GM18873 (cell line): ENCODE measurements around the gene TMEM18.

Experiments used
- ATAC-seq: cut with Tn5 transposase; IDR thresholded peaks from one replicate; pipeline ENCODE4 v1.9.1; 2021; ENCODE audit warnings: mild to moderate bottlenecking, moderate library complexity, moderate number of reproducible peaks; ENCODE audit not compliant: unreplicated experiment, low FRiP score

TMEM18 gene

DNA sequence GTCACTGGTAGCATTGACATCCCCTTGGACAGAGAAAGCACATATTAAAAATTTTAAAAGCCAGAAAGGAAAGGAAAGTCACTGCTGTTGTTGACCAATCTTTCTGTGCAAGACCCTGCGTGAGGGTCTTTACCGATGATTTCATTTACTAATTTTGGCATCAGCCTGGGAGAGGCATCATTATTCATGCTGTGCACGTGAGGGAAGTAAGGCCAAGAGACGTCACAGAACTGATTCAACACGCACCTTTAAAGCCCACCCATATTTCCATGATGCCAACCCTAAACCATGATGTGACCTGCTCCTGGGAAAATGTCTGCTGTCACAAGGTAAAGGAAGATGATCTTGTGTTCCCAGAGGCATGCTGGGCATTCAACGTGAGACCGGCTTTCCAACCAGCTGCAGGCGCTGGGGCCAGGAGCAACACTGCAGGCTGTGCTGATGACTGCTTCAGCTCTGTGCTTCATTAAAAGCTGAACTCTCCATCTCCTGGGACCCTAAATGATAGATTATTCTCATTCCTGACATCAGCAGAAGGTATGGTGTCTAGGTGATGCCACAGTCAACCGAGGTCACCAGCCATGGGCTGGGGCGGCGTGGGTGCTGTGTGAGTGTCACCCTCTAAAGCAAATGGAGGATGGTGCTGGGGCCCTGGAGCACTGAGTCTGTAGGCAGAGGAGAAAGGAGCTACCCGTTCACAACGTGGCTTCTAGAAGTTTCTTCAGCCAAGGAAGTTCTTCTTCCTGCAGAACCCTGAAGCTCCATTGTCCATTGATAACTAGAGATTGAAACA lies 53.9 kb downstream of the TMEM18 start:
- ATAC-seq, result no peak

DNA sequence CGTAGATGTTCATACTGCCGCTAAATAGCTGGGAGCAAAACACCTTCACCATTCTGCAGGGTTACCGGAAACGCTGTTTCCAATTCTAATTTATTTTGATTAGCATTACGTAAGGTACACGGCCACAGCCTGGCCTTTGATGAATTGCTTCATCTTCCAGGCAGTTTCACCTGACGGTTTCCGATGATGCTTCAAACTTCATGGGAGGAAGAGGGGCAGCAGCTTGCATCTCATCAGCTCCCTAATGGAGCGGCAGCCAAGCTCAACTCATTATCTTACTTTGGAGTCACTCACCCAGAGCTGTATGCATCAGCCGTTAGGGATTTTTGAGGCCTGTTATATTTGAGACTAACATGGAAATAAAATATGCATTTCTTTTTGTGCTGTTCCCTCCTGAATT lies 54.8 kb downstream of the TMEM18 start:
- ATAC-seq, result no peak

DNA sequence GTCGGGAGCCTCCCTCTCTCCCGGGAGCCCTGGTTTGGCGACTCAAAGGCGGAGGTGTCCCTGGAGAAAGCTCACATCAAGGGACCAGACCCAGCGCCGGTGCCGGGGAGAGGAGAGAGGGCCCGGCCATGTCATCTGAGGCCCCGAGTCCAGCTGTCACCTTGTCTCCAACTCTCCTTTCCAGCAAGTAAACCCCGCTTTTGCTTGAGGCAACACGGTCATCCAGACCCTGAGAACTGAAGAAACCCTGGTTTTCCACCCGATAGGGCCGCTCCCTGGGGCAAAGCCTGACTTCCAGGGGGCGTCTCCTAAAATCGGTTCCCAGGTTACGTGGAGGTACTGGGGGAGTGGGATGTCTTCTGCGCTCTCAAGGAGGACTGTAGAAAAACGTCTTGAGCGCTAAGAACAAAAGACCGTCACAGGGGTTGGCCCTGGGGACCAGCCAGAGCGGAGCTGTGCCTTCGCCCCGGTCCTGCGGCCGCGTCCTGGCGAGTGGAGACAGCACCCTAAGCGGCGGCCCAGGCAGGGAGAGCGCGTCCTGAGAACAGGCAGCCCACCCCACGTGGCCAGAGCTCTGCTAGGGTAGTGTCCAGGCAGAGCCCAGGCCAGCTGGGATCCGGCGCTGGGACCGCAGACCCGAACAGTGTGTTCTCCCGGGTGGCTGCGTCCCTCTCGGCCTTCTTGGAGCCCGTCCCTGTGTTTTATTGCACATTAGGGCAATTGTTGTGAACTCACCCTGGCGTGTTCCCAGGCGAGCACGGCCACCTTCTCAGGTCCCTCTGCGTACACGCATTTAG lies 55.7 kb downstream of the TMEM18 start:
- no peak for ATAC-seq

DNA sequence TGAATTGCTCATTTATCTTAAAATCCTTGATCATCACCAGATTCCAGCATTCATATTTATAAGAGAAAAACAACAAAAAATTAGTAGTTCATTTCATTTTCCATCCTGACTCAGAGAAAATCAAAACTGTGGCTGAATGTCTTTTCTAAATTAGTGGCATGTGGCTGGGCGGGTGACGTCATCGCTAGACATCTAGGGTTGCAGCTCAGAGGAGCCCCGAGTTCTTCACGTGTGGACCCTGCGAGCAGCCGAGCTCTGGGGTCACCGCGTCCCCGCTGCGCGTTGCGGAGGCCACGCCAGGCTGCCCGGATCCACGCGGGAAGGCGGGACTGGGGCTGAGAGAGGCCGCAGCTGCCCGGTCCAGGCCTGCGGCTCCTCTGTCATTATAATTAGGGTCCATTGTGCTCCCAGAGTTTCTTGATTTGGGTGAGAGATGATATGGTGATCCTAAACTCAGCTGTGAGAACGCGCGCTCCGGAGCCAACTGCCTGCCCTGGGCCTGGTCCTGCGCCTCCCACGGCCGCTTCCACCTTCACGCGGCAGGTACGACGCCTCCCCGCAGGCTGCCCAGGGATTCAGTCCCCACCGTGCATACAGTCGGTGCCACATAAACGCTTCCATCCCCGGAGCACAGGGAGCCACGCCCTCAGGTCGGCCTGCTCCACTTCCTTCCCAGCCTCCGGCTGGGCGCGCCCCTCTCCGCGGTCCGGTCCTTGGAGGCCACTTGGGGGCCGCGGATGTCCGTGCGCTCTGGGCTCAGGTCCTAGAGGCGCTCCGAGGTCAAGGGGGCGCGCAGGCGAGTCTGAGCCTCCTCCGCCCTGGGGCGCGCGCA lies 56.5 kb downstream of the TMEM18 start:
- no peak for ATAC-seq

DNA sequence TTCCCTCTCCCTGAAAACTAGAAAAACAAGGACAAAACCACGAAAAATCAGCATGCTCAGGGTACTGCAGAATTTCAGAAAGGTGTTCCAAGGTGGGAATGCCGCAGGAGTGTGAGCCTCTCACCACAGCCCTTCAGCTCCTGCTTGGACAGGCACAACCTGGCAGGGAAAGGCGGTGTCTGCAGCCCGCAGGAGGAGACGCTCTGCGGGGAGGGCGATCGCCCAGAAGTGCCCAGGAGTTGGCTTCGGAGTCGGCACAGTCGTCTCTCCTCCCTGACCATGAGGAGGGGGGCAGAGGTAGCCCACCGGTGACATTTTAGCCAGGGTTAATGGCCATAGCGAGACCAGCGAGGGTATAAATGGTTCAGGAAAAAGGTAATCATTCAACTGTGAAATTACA lies 57.2 kb downstream of the TMEM18 start:
- ATAC-seq, result no peak

DNA sequence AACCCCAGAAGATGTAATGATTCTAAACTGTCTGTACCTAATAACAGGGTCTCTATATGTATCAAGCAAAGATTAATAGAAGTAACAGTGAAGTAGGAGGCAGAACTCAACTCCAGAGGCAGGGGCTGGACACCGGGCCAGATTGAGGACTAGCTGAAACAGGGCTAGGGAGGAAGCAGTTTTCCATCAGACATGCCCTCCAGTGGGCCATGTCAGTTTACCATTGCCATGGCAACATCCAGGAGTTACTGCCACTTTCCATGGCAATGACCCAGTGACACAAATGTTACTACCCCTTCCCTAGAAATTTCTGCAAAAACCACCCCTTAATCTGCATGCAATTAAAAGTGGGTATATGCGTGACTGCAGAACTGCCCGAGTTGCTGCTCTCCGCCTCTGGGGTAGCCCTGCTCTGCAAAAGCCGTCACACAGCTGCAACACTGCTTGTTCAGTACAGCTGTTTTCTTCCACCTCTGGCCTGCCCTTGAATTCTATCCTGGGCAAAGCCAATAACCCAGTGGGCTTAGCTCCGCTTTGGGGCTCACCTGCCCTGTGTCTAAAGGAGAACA lies 58.7 kb downstream of the TMEM18 start:
- no peak for ATAC-seq

DNA sequence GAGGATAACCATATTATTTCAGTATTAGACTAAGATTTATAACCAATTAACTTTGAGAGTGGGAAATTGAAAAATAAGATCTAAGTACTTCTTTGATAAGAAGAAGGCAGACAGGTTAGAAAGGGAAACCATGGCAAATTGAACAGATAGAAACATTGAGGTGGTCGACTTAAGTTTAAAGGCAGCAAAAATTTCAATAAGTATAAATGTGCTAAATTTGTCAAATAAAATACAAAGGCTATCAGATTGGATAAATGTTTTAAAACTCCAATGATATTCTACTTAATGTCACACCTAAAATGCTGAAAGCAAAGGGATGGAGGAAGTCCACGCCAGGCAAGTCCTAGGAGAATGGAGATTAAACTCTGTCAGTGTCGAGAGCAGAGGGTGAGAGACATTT lies 59.2 kb downstream of the TMEM18 start:
- ATAC-seq, result no peak
